ENCODE results near the gene FBXL2. TPM values are rescaled to one million over a fixed set of nuclear protein-coding genes. Genes with fewer than 3 reads are reported as not detected.

Gene FBXL2
- polyA plus RNA-seq, 2 of the 4 experiments (the other 2 are of a cell fraction) = 6.9 to 15.7 TPM

- CTCF ChIA-PET = interaction anchor here (1.1 kb wide), 1 partner anchor 9 kb away, joined by 3 read pairs; no protein-coding TSS in a partner anchor
- FAIRE-seq = no peak
Measured at GRCh38 chr3:33233884-33234283, 43.4 kb upstream of the FBXL2 start.

GRCh38 chr3:33236005-33236404 lies 41.2 kb upstream of the FBXL2 start:
- no peak overlapping the region for H3K4me3 ChIP-seq
- no peak overlapping the region for H3K27ac ChIP-seq
- 58% methylated on average over 2 of the region's 2 CpGs for WGBS (ENCODE audit: missing lambda C conversion rate)
- FAIRE-seq (no peak), ATAC-seq (no peak), DNase-seq (ENCODE audit: low read depth in 1 of 2, low spot score in 1 of 2) (no peak)
- H3K9me3 ChIP-seq = peaks cover 2% of the 10 kb centered on the region; the same call in 1 of the 3 replicates
- POLR2A ChIA-PET = no interaction called here
- H3K4me1 ChIP-seq = peaks cover 6% of the 10 kb centered on the region; the same call in 1 of the 3 replicates
- CTCF ChIA-PET = interaction anchor here (0.6 to 1.5 kb wide), 3 partner anchors 8 to 122 kb away, joined by 4 read pairs; no protein-coding TSS in a partner anchor
- no peak for TF ChIP-seq GATA3 (IDR thresholded peaks at IDR 0.05; ENCODE audit: borderline replicate concordance)
- TF ChIP-seq ATOH8 (CRISPR knock-in tag; IDR thresholded peaks at IDR 0.05; ENCODE audit: low read depth) = no peak
- TF ChIP-seq CTCF (IDR thresholded peaks at IDR 0.05) = no peak
- TF ChIP-seq EHMT2 (IDR thresholded peaks at IDR 0.05; ENCODE audit: low read depth) = no peak
- no peak for TF ChIP-seq JUN (IDR thresholded peaks at IDR 0.05)
- TF ChIP-seq ELK1 (IDR thresholded peaks at IDR 0.05; ENCODE audit: low read depth, low read length) = no peak
- TF ChIP-seq MYC (IDR thresholded peaks at IDR 0.05; ENCODE audit: borderline replicate concordance, low read length) = no peak
- no peak for TF ChIP-seq HOXB5 (CRISPR knock-in tag; IDR thresholded peaks at IDR 0.05)
- TF ChIP-seq MAZ (IDR thresholded peaks at IDR 0.05; ENCODE audit: borderline replicate concordance, low read depth, low read length) = no peak
- no peak for TF ChIP-seq FOSL2 (IDR thresholded peaks at IDR 0.05)
- no peak for TF ChIP-seq FOSL2 (CRISPR knock-in tag; IDR thresholded peaks at IDR 0.05)
- no peak for TF ChIP-seq REST (IDR thresholded peaks at IDR 0.05)
- no peak for TF ChIP-seq CHD2 (IDR thresholded peaks at IDR 0.05; ENCODE audit: low read length, partially characterized antibody)
- H3K4me2 ChIP-seq = no peak overlapping the region

More at GRCh38 chr3:33233884-33234283, 43.4 kb upstream of the FBXL2 start:
- WGBS (ENCODE audit: missing lambda C conversion rate) = 88% methylated on average over 1 of the region's 1 CpG
- TF ChIP-seq SREBF2 (IDR thresholded peaks at IDR 0.05) (no peak), CHD2 (IDR thresholded peaks at IDR 0.05; ENCODE audit: low read length, partially characterized antibody) (no peak), GATA3 (IDR thresholded peaks at IDR 0.05; ENCODE audit: borderline replicate concordance) (no peak), CBX2 (IDR thresholded peaks at IDR 0.05; ENCODE audit: borderline replicate concordance, low read depth) (no peak), CBX8 (IDR thresholded peaks at IDR 0.05) (no peak), FOSB (CRISPR knock-in tag; IDR thresholded peaks at IDR 0.05) (no peak), HOXB13 (CRISPR knock-in tag; IDR thresholded peaks at IDR 0.05; ENCODE audit: low read depth) (no peak), KDM1A (IDR thresholded peaks at IDR 0.05; ENCODE audit: low read depth) (no peak), TP53 (CRISPR knock-in tag; IDR thresholded peaks at IDR 0.05) (no peak), TFCP2L1 (CRISPR knock-in tag; IDR thresholded peaks at IDR 0.05) (no peak), BCL3 (IDR thresholded peaks at IDR 0.05) (no peak), USF2 (IDR thresholded peaks at IDR 0.05) (no peak), ZSCAN20 (CRISPR knock-in tag; IDR thresholded peaks at IDR 0.05) (no peak), HES2 (IDR thresholded peaks at IDR 0.05) (no peak)
- Histone ChIP-seq H3K4me2 (no peak overlapping the region), H3K4me1 (peaks cover 6% of the 10 kb centered on the region; the same call in 1 of the 3 replicates), H3K27ac (no peak overlapping the region), H3K9me3 (no peaks in the 10 kb centered on the region), H3K4me3 (no peak overlapping the region)
- ATAC-seq (no peak), DNase-seq (ENCODE audit: low read depth in 1 of 2, low spot score in 1 of 2) (no peak)
- POLR2A ChIA-PET = no interaction called here
